Measurements from ENCODE around the gene GALNTL6.

DNA sequence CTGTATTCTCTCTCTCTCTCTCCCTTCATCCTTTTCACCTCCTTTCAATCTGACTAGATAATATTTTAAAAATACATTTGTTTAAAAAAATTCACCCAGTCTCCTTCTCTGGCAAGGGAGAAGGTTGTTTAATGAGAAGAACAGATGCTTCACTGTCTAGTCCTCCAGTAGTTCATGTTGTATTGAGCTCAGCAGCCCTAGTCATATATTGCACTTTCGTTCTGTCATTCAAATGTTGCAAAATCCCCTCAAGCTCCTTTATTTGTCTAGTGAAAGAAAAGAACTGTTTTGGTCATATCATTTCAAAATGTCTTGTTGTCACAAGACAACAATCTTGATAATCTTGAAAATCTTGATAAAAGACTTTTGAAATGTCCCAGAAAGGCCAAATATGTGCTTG, 248.0 kb downstream of the GALNTL6 start:
- TF ChIP-seq POLR2A (IDR thresholded peaks at IDR 0.05) (no peak), POLR2AphosphoS5 (IDR thresholded peaks at IDR 0.05) (no peak), EP300 (IDR thresholded peaks at IDR 0.05) (no peak)
- TF ChIP-seq, protein P1, sequence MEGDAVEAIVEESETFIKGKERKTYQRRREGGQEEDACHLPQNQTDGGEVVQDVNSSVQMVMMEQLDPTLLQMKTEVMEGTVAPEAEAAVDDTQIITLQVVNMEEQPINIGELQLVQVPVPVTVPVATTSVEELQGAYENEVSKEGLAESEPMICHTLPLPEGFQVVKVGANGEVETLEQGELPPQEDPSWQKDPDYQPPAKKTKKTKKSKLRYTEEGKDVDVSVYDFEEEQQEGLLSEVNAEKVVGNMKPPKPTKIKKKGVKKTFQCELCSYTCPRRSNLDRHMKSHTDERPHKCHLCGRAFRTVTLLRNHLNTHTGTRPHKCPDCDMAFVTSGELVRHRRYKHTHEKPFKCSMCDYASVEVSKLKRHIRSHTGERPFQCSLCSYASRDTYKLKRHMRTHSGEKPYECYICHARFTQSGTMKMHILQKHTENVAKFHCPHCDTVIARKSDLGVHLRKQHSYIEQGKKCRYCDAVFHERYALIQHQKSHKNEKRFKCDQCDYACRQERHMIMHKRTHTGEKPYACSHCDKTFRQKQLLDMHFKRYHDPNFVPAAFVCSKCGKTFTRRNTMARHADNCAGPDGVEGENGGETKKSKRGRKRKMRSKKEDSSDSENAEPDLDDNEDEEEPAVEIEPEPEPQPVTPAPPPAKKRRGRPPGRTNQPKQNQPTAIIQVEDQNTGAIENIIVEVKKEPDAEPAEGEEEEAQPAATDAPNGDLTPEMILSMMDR (IDR thresholded peaks at IDR 0.05), result no peak

All from stomach (tissue), 4 donors.